Endothelial cell of umbilical vein (primary cell): ENCODE results near the gene PAX3.

Experiments
- GATA2 ChIP-seq: IDR thresholded peaks from 2 replicates; pipeline ENCODE4 v1.7.0; 2011; ENCODE audit warnings: low read depth, mild to moderate bottlenecking, moderate library complexity, mixed read lengths, low read length; ENCODE audit not compliant: insufficient read length, insufficient read depth
- POLR2A ChIP-seq: IDR thresholded peaks from 2 replicates; pipeline ENCODE4 v1.6.1; 2012; ENCODE audit warnings: low read depth, mild to moderate bottlenecking, control low read depth, low read length
- TF ChIP-seq, protein P1 (sequence below), 2 donors: IDR thresholded peaks; 1 replicate in 1 of 2; 2 replicates in 1 of 2; pipeline ENCODE4 v1.5.1; 2011; ENCODE audit warnings: low read length in 2 of 2, mild to moderate bottlenecking in 2 of 2, moderate library complexity in 2 of 2, control low read depth in 1 of 2, inconsistent platforms in 1 of 2, low read depth in 1 of 2; ENCODE audit not compliant: insufficient read depth in 1 of 2; ENCODE audit errors: extremely low read depth in 1 of 2

DNA sequence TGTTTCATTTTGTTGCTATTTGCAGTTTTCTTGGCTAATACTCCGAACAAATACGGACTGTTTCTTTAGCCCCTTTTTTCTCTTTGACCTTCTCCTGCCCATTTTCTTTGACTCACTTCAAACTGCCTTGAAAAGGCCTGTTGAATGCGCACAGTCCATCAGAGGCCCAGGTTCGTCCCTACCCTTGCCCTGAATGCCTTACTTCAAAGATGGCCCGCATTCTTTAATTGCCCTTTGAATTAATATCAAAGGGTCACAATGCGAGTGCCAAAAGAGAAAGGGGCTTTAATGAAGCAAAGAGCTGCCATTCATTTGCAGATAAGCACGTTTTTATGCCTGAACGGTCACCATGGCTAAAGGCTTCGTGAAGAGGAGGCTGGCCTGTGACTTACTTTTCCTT lies 29.7 kb downstream of the PAX3 start:
- TF ChIP-seq GATA2 (no peak), POLR2A (no peak)
- TF ChIP-seq, protein P1, sequence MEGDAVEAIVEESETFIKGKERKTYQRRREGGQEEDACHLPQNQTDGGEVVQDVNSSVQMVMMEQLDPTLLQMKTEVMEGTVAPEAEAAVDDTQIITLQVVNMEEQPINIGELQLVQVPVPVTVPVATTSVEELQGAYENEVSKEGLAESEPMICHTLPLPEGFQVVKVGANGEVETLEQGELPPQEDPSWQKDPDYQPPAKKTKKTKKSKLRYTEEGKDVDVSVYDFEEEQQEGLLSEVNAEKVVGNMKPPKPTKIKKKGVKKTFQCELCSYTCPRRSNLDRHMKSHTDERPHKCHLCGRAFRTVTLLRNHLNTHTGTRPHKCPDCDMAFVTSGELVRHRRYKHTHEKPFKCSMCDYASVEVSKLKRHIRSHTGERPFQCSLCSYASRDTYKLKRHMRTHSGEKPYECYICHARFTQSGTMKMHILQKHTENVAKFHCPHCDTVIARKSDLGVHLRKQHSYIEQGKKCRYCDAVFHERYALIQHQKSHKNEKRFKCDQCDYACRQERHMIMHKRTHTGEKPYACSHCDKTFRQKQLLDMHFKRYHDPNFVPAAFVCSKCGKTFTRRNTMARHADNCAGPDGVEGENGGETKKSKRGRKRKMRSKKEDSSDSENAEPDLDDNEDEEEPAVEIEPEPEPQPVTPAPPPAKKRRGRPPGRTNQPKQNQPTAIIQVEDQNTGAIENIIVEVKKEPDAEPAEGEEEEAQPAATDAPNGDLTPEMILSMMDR (IDR thresholded peaks at IDR 0.05; ENCODE audit: extremely low read depth in 1 of 2, insufficient read depth in 1 of 2, low read depth in 1 of 2, low read length in 2 of 2), result no peak
